Stimulated activated CD8-positive, alpha-beta memory T cell treated with anti-CD3 and anti-CD28 coated beads, Interleukin-12 subunit alpha, Interleukin-12 subunit beta, amount 100 ng/mL, for 24 hours (primary cell): ENCODE data around the gene SUMF2.
"Not testable (repeated sequence)": the region's sequence is repeated elsewhere in the genome, so short reads cannot be mapped to it uniquely, and the experiment has no call there.

ENCODE experiments used
- DNase-seq: peaks from one replicate; pipeline ENCODE4 v3.0.0-alpha.2; 2020; ENCODE audit errors: extremely low read depth

SUMF2 gene

GRCh38 chr7:56062382-56062781 lies 1.7 kb upstream of the SUMF2 start:
- no peak for DNase-seq

GRCh38 chr7:56063500-56063881 lies 595 bp upstream of the SUMF2 start:
- no peak for DNase-seq

GRCh38 chr7:56066376-56066775 lies 2.3 kb downstream of the SUMF2 start:
- DNase-seq, result not testable (repeated sequence)

- DNase-seq, result no peak
Observed at GRCh38 chr7:56074371-56074791, 10.3 kb downstream of the SUMF2 start.

GRCh38 chr7:56077681-56078080 lies 13.6 kb downstream of the SUMF2 start:
- no peak for DNase-seq

GRCh38 chr7:56078196-56078595 lies 14.1 kb downstream of the SUMF2 start:
- no peak for DNase-seq

GRCh38 chr7:56079450-56080185 lies 15.5 kb downstream of the SUMF2 start:
- no peak for DNase-seq

GRCh38 chr7:56080726-56081435 lies 16.8 kb downstream of the SUMF2 start:
- DNase-seq, result not testable (repeated sequence)

GRCh38 chr7:56081626-56082340 lies 17.7 kb downstream of the SUMF2 start:
- no peak for DNase-seq

- no peak for DNase-seq
Observed at GRCh38 chr7:56083150-56083785, 19.2 kb downstream of the SUMF2 start.

- no peak for DNase-seq
Observed at GRCh38 chr7:56086761-56087160, 22.7 kb downstream of the SUMF2 start.

- DNase-seq, result no peak
Observed at GRCh38 chr7:56087445-56087844, 23.4 kb downstream of the SUMF2 start.

- no peak for DNase-seq
Observed at GRCh38 chr7:56091591-56091990, 27.5 kb downstream of the SUMF2 start.

- DNase-seq, result not testable (repeated sequence)
Observed at GRCh38 chr7:56092388-56092787, 28.3 kb downstream of the SUMF2 start.

- DNase-seq, result no peak
Observed at GRCh38 chr7:56092789-56093531, 28.9 kb downstream of the SUMF2 start, which contains the start of gene PHKG1. Gene PHKG1, minus strand, starts transcription at chr7:56092952. Its CDS starts 4,011 bp downstream, at chr7:56088941.

- DNase-seq, result no peak
Observed at GRCh38 chr7:56097700-56098099, 33.6 kb downstream of the SUMF2 start.

- not testable (repeated sequence) for DNase-seq
Observed at GRCh38 chr7:56098187-56099008, 34.3 kb downstream of the SUMF2 start.

GRCh38 chr7:56099653-56100052 lies 35.6 kb downstream of the SUMF2 start:
- no peak for DNase-seq

- not testable (repeated sequence) for DNase-seq
Observed at GRCh38 chr7:56104138-56104537, 40.1 kb downstream of the SUMF2 start.

GRCh38 chr7:56105508-56105907 lies 41.4 kb downstream of the SUMF2 start:
- DNase-seq, result no peak
